Measurements from ENCODE around the gene TRRAP.

DNA sequence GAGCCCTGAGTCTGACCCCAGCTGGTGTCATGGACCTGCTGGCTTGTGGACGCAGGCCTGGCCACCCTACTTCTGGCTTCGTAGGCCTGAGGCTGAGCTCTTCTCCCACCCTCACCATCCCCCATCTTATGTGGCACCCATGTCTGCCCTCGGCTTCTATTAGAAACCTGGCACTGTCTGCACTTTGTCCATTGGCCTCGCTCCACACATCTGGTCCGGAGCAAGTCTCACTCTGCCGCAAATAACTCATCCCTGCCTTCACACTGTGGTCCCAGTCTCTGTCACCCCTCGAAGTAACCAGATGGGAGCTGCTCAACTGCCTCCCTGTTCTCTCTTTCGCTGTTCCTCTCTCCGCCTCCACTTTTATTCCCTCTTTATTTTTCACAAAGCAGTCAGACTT is 78.6 kb downstream of the TRRAP start:
- TF ChIP-seq EZH2 (IDR thresholded peaks at IDR 0.05; ENCODE audit: low read depth, unreplicated experiment): no peak
- TF ChIP-seq, protein P1, sequence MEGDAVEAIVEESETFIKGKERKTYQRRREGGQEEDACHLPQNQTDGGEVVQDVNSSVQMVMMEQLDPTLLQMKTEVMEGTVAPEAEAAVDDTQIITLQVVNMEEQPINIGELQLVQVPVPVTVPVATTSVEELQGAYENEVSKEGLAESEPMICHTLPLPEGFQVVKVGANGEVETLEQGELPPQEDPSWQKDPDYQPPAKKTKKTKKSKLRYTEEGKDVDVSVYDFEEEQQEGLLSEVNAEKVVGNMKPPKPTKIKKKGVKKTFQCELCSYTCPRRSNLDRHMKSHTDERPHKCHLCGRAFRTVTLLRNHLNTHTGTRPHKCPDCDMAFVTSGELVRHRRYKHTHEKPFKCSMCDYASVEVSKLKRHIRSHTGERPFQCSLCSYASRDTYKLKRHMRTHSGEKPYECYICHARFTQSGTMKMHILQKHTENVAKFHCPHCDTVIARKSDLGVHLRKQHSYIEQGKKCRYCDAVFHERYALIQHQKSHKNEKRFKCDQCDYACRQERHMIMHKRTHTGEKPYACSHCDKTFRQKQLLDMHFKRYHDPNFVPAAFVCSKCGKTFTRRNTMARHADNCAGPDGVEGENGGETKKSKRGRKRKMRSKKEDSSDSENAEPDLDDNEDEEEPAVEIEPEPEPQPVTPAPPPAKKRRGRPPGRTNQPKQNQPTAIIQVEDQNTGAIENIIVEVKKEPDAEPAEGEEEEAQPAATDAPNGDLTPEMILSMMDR (conservative IDR thresholded peaks at IDR 0.05; ENCODE audit: low read depth in 2 of 2): no peak
- no peak for TF ChIP-seq CREB1 (CRISPR knock-in tag; IDR thresholded peaks at IDR 0.05; ENCODE audit: low read depth)
- TF ChIP-seq EZH2phosphoT487 (IDR thresholded peaks at IDR 0.05; ENCODE audit: unreplicated experiment): no peak
- TF ChIP-seq, protein P2, sequence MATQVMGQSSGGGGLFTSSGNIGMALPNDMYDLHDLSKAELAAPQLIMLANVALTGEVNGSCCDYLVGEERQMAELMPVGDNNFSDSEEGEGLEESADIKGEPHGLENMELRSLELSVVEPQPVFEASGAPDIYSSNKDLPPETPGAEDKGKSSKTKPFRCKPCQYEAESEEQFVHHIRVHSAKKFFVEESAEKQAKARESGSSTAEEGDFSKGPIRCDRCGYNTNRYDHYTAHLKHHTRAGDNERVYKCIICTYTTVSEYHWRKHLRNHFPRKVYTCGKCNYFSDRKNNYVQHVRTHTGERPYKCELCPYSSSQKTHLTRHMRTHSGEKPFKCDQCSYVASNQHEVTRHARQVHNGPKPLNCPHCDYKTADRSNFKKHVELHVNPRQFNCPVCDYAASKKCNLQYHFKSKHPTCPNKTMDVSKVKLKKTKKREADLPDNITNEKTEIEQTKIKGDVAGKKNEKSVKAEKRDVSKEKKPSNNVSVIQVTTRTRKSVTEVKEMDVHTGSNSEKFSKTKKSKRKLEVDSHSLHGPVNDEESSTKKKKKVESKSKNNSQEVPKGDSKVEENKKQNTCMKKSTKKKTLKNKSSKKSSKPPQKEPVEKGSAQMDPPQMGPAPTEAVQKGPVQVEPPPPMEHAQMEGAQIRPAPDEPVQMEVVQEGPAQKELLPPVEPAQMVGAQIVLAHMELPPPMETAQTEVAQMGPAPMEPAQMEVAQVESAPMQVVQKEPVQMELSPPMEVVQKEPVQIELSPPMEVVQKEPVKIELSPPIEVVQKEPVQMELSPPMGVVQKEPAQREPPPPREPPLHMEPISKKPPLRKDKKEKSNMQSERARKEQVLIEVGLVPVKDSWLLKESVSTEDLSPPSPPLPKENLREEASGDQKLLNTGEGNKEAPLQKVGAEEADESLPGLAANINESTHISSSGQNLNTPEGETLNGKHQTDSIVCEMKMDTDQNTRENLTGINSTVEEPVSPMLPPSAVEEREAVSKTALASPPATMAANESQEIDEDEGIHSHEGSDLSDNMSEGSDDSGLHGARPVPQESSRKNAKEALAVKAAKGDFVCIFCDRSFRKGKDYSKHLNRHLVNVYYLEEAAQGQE (IDR thresholded peaks at IDR 0.05; ENCODE audit: unreplicated experiment): no peak
- no peak for TF ChIP-seq POLR2AphosphoS5 (IDR thresholded peaks at IDR 0.05; ENCODE audit: low read depth)
- no peak for TF ChIP-seq ZNF331 (CRISPR knock-in tag; IDR thresholded peaks at IDR 0.05; ENCODE audit: low read depth)

Data from GM23338 (cell line).